ENCODE results near the gene SOX6.

SOX6 gene

DNA sequence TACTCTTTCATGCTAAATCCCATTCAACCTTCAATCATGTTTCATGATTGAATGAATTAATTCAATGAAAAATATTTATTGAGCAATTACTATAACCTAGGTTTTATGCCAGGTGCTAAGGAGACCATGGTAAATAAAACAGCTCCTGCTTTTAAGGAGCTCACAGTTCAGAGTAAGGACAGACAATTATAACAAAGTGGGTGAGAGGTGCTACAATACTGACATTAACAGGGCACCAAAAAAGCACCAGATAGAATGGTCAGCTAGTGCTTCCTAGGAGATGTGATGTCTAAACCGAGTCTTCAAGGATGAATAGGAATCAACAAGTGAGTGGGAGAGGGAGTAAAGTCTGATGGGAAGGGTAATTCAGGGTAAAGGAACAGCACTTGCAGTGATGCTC is 366.7 kb downstream of the SOX6 start:
- TF ChIP-seq, protein P1, sequence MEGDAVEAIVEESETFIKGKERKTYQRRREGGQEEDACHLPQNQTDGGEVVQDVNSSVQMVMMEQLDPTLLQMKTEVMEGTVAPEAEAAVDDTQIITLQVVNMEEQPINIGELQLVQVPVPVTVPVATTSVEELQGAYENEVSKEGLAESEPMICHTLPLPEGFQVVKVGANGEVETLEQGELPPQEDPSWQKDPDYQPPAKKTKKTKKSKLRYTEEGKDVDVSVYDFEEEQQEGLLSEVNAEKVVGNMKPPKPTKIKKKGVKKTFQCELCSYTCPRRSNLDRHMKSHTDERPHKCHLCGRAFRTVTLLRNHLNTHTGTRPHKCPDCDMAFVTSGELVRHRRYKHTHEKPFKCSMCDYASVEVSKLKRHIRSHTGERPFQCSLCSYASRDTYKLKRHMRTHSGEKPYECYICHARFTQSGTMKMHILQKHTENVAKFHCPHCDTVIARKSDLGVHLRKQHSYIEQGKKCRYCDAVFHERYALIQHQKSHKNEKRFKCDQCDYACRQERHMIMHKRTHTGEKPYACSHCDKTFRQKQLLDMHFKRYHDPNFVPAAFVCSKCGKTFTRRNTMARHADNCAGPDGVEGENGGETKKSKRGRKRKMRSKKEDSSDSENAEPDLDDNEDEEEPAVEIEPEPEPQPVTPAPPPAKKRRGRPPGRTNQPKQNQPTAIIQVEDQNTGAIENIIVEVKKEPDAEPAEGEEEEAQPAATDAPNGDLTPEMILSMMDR (IDR thresholded peaks at IDR 0.05; ENCODE audit: low read depth, low read length): no peak
- H3K4me3 ChIP-seq (ENCODE audit: low read depth, low read length): no peak overlapping the region

DNA sequence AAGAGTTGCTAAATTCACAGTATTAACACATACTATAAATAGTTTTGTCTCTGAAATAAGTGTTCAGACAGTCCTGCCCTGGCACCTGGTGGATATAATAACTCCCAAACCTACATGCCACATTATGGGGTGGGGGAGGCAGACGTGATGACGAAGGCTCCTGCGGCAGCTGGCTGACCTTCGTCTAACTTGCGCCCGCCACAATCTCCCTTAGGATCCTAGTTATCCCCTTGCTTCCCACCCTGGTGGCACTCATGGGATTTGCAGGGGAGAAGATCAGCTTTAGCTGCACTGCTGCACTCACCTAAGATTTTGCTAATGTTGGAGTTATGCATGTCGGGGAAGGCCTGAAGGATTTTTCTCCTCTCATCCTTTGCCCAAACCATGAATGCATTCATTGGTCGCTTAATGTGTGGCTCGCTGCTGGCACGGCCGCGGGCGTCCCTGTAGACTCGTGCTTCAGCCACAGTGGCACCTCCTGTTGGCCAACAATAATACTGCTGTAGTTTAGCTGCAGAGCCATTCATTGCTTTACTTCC is 367.6 kb downstream of the SOX6 start:
- TF ChIP-seq, protein P1 (IDR thresholded peaks at IDR 0.05; ENCODE audit: low read depth, low read length): peak; percentile 31
- H3K4me3 ChIP-seq (ENCODE audit: low read depth, low read length): no peak overlapping the region

DNA sequence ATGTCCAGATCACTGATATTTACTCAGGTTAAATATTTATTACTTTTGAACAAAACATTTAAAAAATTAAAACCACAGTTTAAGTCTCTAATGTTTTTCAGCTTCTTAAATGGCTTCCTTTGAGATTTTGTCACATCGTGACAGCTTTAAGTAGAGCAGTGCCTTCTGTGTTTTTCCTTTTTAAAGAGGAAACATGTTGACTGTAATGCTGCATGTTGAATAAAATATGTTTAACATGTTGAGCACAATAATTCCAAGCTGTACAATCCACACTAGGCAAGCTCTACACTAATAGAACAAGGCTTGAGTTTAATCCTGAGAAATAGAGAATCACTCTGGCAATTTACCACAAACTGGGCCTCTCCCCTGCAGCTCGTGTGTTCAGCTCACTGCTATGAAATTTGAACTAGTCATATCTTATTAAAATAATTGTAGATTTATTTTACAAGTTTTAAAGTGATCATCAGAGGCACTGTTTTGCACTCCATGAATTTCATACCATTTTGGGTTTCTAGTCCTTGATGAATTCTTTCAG is 368.3 kb downstream of the SOX6 start:
- H3K4me3 ChIP-seq (ENCODE audit: low read depth, low read length): no peak overlapping the region
- TF ChIP-seq, protein P1 (IDR thresholded peaks at IDR 0.05; ENCODE audit: low read depth, low read length): no peak

DNA sequence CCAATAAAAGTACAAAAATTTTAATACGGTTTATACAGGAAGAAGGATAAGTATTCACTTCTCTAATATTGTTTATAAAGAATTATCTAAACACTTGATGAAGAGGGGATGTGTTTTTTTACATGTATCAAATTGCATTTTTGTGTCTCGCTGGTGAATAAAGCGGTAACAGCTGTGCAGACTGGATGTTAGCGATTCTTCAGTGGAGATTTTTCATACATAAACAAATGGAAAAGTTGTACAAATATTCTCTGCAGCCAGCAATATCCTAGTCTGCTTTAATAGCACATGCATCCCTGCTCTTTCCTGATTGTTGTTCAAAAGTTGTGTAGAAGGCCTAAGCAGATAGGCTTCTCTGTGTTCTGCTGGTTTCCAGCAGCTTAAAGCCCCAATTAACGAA is 369.3 kb downstream of the SOX6 start:
- no peak overlapping the region for H3K4me3 ChIP-seq (ENCODE audit: low read depth, low read length)
- TF ChIP-seq, protein P1 (IDR thresholded peaks at IDR 0.05; ENCODE audit: low read depth, low read length): no peak

DNA sequence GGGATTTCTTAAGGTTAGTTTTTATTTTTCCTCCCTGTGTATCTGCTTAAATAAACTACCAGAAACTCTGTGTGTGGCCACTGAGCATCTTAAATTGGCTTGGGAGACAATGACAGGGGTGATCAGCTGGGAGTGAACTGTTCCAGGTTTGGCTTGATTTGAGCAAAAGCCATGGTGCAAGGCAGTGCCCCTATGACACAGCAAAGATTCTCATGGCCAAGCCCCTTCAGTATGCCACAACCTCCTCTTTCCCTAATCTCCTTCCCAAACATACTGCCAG is 370.5 kb downstream of the SOX6 start:
- TF ChIP-seq, protein P1 (IDR thresholded peaks at IDR 0.05; ENCODE audit: low read depth, low read length): no peak
- no peak overlapping the region for H3K4me3 ChIP-seq (ENCODE audit: low read depth, low read length)

DNA sequence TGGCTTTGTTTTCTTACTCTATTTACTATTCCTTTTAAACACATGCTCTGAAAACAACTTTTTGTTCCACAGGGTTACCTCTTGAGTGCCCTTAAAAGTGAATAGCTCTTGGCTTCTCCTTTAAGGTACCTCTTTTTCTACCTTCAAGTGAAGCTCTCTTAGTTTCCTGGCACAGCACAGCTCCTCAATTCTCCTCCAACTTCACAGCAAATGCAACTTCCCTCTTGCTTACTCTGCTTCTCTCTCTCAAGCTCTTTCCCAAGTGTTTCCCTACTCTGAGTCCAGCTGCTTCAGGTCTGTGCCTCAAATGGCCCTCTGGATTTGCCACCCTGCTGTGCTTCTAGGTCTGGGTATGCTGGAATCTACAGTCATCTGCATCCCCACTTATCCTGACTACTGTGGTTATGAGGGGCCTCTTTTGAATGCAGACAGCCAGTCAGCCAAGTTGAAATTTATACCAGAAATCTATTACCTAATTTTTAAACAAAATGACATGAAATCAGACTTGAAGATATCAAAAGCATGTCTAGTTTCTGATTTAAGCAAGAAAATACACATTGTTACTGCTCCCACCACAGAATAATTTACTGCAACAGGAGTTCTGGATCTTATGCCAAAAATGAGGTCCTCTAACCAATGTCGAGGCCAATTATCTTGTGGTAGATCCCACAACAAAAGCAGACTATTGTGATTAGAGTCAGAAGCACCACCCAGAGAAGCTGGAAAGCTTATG is 371.1 kb downstream of the SOX6 start:
- TF ChIP-seq, protein P1 (IDR thresholded peaks at IDR 0.05; ENCODE audit: low read depth, low read length): no peak
- H3K4me3 ChIP-seq (ENCODE audit: low read depth, low read length): no peak overlapping the region

DNA sequence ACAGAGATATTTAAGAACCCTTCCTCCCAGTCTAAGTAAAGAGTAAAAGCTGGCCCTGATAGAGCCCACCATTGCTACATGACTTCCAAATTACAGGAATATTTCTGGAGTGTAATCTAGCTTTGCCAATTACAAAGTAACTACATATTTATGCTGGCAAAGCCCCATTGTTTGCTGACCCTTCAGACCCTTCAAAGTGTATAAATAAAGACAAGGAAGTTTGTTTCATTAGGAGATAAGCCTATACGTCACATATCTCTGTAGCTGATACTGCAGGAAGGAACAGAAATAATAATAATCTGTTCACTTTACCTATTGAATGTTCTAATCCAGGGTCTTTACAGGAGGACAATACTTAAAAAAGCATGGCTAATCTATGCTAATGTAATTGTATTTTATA is 375.1 kb downstream of the SOX6 start:
- H3K4me3 ChIP-seq (ENCODE audit: low read depth, low read length): no peak overlapping the region
- TF ChIP-seq, protein P1 (IDR thresholded peaks at IDR 0.05; ENCODE audit: low read depth, low read length): no peak

Data from WI38 (cell line).